HEK293 (cell line): ENCODE measurements around the gene PURB.

Source experiments
- ELK4 ChIP-seq: IDR thresholded peaks from 2 replicates; pipeline ENCODE4 v1.6.1; 2011; ENCODE audit warnings: mild to moderate bottlenecking, low read depth, low read length, borderline replicate concordance
- FEZF1 ChIP-seq: fragments of 450-650 bp; formaldehyde crosslinking; IDR thresholded peaks from 2 replicates; pipeline ENCODE4 v1.5.1; 2016; ENCODE audit warnings: missing biosample characterization, missing genetic modification characterization
- GLI2 ChIP-seq: fragments of 450-650 bp; formaldehyde crosslinking; IDR thresholded peaks from 2 replicates; pipeline ENCODE4; 2017; ENCODE audit warnings: missing biosample characterization, missing genetic modification characterization, low read depth, borderline replicate concordance
- KLF17 ChIP-seq: fragments of 450-650 bp; formaldehyde crosslinking; IDR thresholded peaks from 2 replicates; pipeline ENCODE4 v1.5.1; 2016; ENCODE audit warnings: missing biosample characterization, missing genetic modification characterization
- RBAK ChIP-seq: fragments of 450-650 bp; formaldehyde crosslinking; IDR thresholded peaks from 2 replicates; pipeline ENCODE4 v1.5.1; 2016; ENCODE audit warnings: missing biosample characterization, missing genetic modification characterization
- YY1 ChIP-seq: fragments of 450-650 bp; formaldehyde crosslinking; IDR thresholded peaks from 2 replicates; pipeline ENCODE4 v1.5.1; 2018; ENCODE audit warnings: missing biosample characterization, missing genetic modification characterization
- ZBTB10 ChIP-seq: fragments of 450-650 bp; formaldehyde crosslinking; IDR thresholded peaks from 2 replicates; pipeline ENCODE4 v1.5.1; 2016; ENCODE audit warnings: missing biosample characterization, missing genetic modification characterization
- ZBTB11 ChIP-seq: fragments of 450-650 bp; formaldehyde crosslinking; conservative IDR thresholded peaks from 2 replicates; pipeline ENCODE4 v1.5.1; 2016; ENCODE audit warnings: low read depth, missing biosample characterization, missing genetic modification characterization
- ZEB2 ChIP-seq: fragments of 450-650 bp; formaldehyde crosslinking; IDR thresholded peaks from 2 replicates; pipeline ENCODE4 v1.5.1; 2016; ENCODE audit warnings: missing biosample characterization, missing genetic modification characterization
- ZFP3 ChIP-seq: fragments of 450-650 bp; formaldehyde crosslinking; IDR thresholded peaks from 2 replicates; pipeline ENCODE4 v1.5.1; 2016; ENCODE audit warnings: low read depth, missing biosample characterization, missing genetic modification characterization
- ZFP37 ChIP-seq: fragments of 450-650 bp; formaldehyde crosslinking; IDR thresholded peaks from 2 replicates; pipeline ENCODE4 v1.5.1; 2016; ENCODE audit warnings: missing biosample characterization, missing genetic modification characterization
- ZIC2 ChIP-seq: fragments of 450-650 bp; formaldehyde crosslinking; IDR thresholded peaks from 2 replicates; pipeline ENCODE4 v1.5.1; 2016; ENCODE audit warnings: missing biosample characterization, missing genetic modification characterization
- ZNF19 ChIP-seq: fragments of 450-650 bp; formaldehyde crosslinking; IDR thresholded peaks from 2 replicates; pipeline ENCODE4; 2016; ENCODE audit warnings: missing biosample characterization, missing genetic modification characterization, low read depth
- ZNF274 ChIP-seq, 2 experiments: fragments of 200-500 bp in 1 of 2; fragments of 450-650 bp in 1 of 2; sonication (Bioruptor generic) in 1 of 2; formaldehyde crosslinking in 1 of 2; IDR thresholded peaks; 2 replicates each; pipeline versions ENCODE4 v1.5.1 to v1.6.1; 2014 to 2016; ENCODE audit warnings: borderline replicate concordance in 1 of 2, inconsistent platforms in 1 of 2, low read length in 1 of 2, missing biosample characterization in 1 of 2, missing genetic modification characterization in 1 of 2
- ZNF302 ChIP-seq: fragments of 450-650 bp; formaldehyde crosslinking; IDR thresholded peaks from 2 replicates; pipeline ENCODE4 v1.5.1; 2016; ENCODE audit warnings: missing biosample characterization, missing genetic modification characterization, low read depth
- ZNF335 ChIP-seq: fragments of 450-650 bp; formaldehyde crosslinking; conservative IDR thresholded peaks from 2 replicates; pipeline ENCODE4 v1.5.1; 2016; ENCODE audit warnings: missing biosample characterization, missing genetic modification characterization
- ZNF394 ChIP-seq: fragments of 450-650 bp; formaldehyde crosslinking; IDR thresholded peaks from 2 replicates; pipeline ENCODE4 v1.5.1; 2016; ENCODE audit warnings: missing biosample characterization, missing genetic modification characterization, mild to moderate bottlenecking, moderate library complexity, borderline replicate concordance
- ZNF501 ChIP-seq: fragments of 450-650 bp; formaldehyde crosslinking; IDR thresholded peaks from 2 replicates; pipeline ENCODE4 v1.5.1; 2016; ENCODE audit warnings: missing biosample characterization, missing genetic modification characterization
- ZNF548 ChIP-seq: fragments of 450-650 bp; formaldehyde crosslinking; IDR thresholded peaks from 2 replicates; pipeline ENCODE4 v1.5.1; 2016; ENCODE audit warnings: missing biosample characterization, missing genetic modification characterization
- ZNF555 ChIP-seq: fragments of 450-650 bp; formaldehyde crosslinking; conservative IDR thresholded peaks from 2 replicates; pipeline ENCODE4 v1.5.1; 2017; ENCODE audit warnings: missing biosample characterization, mild to moderate bottlenecking, missing genetic modification characterization, inconsistent platforms
- ZNF560 ChIP-seq: fragments of 450-650 bp; formaldehyde crosslinking; IDR thresholded peaks from 2 replicates; pipeline ENCODE4 v1.5.1; 2017; ENCODE audit warnings: missing biosample characterization, missing genetic modification characterization, borderline replicate concordance
- ZNF585B ChIP-seq: fragments of 450-650 bp; formaldehyde crosslinking; IDR thresholded peaks from 2 replicates; pipeline ENCODE4 v1.5.1; 2016; ENCODE audit warnings: missing biosample characterization, missing genetic modification characterization
- ZNF600 ChIP-seq: fragments of 450-650 bp; formaldehyde crosslinking; IDR thresholded peaks from 2 replicates; pipeline ENCODE4 v1.5.1; 2016; ENCODE audit warnings: missing biosample characterization, missing genetic modification characterization
- ZNF639 ChIP-seq: fragments of 450-650 bp; formaldehyde crosslinking; IDR thresholded peaks from 2 replicates; pipeline ENCODE4 v1.5.1; 2016; ENCODE audit warnings: missing biosample characterization, missing genetic modification characterization
- ZNF645 ChIP-seq: fragments of 450-650 bp; formaldehyde crosslinking; IDR thresholded peaks from 2 replicates; pipeline ENCODE4; 2016; ENCODE audit warnings: missing biosample characterization, missing genetic modification characterization
- ZNF660 ChIP-seq: fragments of 450-650 bp; IDR thresholded peaks from 2 replicates; pipeline ENCODE4 v1.5.1; 2018; ENCODE audit warnings: missing biosample characterization, mild to moderate bottlenecking, missing genetic modification characterization
- ZNF791 ChIP-seq: fragments of 450-650 bp; formaldehyde crosslinking; IDR thresholded peaks from 2 replicates; pipeline ENCODE4 v1.5.1; 2016; ENCODE audit warnings: missing biosample characterization, missing genetic modification characterization
- ZNF837 ChIP-seq: fragments of 450-650 bp; formaldehyde crosslinking; IDR thresholded peaks from 2 replicates; pipeline ENCODE4 v1.5.1; 2016; ENCODE audit warnings: missing biosample characterization, missing genetic modification characterization
- ZNF843 ChIP-seq: fragments of 450-650 bp; formaldehyde crosslinking; IDR thresholded peaks from 2 replicates; pipeline ENCODE4 v1.5.1; 2016; ENCODE audit warnings: missing biosample characterization, missing genetic modification characterization
- ZSCAN23 ChIP-seq: fragments of 450-650 bp; formaldehyde crosslinking; IDR thresholded peaks from 2 replicates; pipeline ENCODE4 v1.5.1; 2016; ENCODE audit warnings: missing biosample characterization, missing genetic modification characterization

Gene PURB

GRCh38 chr7:44847509-44847919 is 37.8 kb downstream of the PURB start (continued):
- 0 out of 2 replicates have a peak, but pooled peaks have one; percentile 51 for TF ChIP-seq ZBTB10
- TF ChIP-seq ZNF302: no peak
- peak; percentile 62 for TF ChIP-seq ZNF335
- no peak for TF ChIP-seq ZNF274 (IDR thresholded peaks at IDR 0.05; ENCODE audit: low read length)
- TF ChIP-seq ZNF274 (tag by site-specific recombination; IDR thresholded peaks at IDR 0.05; ENCODE audit: borderline replicate concordance): no peak
- peak; percentile 93 for TF ChIP-seq ZNF600 (tag by site-specific recombination)
- TF ChIP-seq ELK4: no peak
- peak; percentile 75; the same call in 1 of the 2 replicates for TF ChIP-seq ZNF501
- no peak for TF ChIP-seq FEZF1 (tag by site-specific recombination)
- peak; percentile 32; the same call in 1 of the 2 replicates for TF ChIP-seq ZBTB11 (tag by site-specific recombination)
- TF ChIP-seq KLF17 (tag by site-specific recombination): peak; percentile 48; the same call in 1 of the 2 replicates
- TF ChIP-seq ZNF560 (tag by site-specific recombination): no peak
- TF ChIP-seq ZNF639 (tag by site-specific recombination): no peak
- no peak for TF ChIP-seq ZNF394 (tag by site-specific recombination)
- TF ChIP-seq ZNF837 (tag by site-specific recombination): no peak
- TF ChIP-seq ZFP3 (tag by site-specific recombination): no peak
- TF ChIP-seq ZNF660 (tag by site-specific recombination): peak; percentile 89
- TF ChIP-seq ZNF585B: no peak
- TF ChIP-seq ZNF555: no peak
- TF ChIP-seq ZEB2: peak; percentile 91
- TF ChIP-seq ZNF548: no peak
- TF ChIP-seq RBAK (tag by site-specific recombination): no peak
- no peak for TF ChIP-seq ZNF645 (tag by site-specific recombination)
- TF ChIP-seq ZSCAN23 (tag by site-specific recombination): no peak
- TF ChIP-seq GLI2: no peak
- TF ChIP-seq ZNF19 (tag by site-specific recombination): no peak
- TF ChIP-seq YY1 (tag by site-specific recombination): peak; percentile 66; the same call in 1 of the 2 replicates
- TF ChIP-seq ZNF843 (tag by site-specific recombination): peak; percentile 60; the same call in 1 of the 2 replicates
- peak; percentile 69; the same call in 1 of the 2 replicates for TF ChIP-seq ZFP37
- TF ChIP-seq ZIC2 (tag by site-specific recombination): no peak
- TF ChIP-seq ZNF791 (tag by site-specific recombination): no peak
